Measurements from ENCODE around the gene PDRG1. TPM values are rescaled to one million over a fixed set of nuclear protein-coding genes. Genes with fewer than 3 reads are reported as not detected.
A peak's percentile ranks its signal among the peaks of the same experiment; 100 is the strongest.

Gene PDRG1
- polyA plus RNA-seq, 3 donors from 2014 or later = 11.9 to 26.0 (median 18.6) TPM

GRCh38 chr20:31953556-31954148 lies 1.8 kb upstream of the PDRG1 start:
- DNase-seq = no peak
- no peak overlapping the region for H3K4me3 Mint-ChIP-seq
- peaks cover 5 to 19% (median 19%) of the 10 kb centered on the region in 3 donors for H3K27me3 Mint-ChIP-seq (ENCODE audit: low read depth in 3 of 3)
- peaks cover 28 to 37% of the 10 kb centered on the region in 2 donors for H3K4me1 Mint-ChIP-seq
- peaks cover 3 to 8% (median 8%) of the 10 kb centered on the region in 3 donors for H3K36me3 Mint-ChIP-seq
- no peaks in the 10 kb centered on the region for H3K9me3 Mint-ChIP-seq
- no peak overlapping the region for H3K27ac Mint-ChIP-seq

- H3K27me3 Mint-ChIP-seq (ENCODE audit: low read depth in 3 of 3) = peaks cover 5 to 15% (median 12%) of the 10 kb centered on the region in 3 donors
- H3K4me1 Mint-ChIP-seq = peaks cover 28 to 38% of the 10 kb centered on the region in 2 donors
- no peaks in the 10 kb centered on the region for H3K9me3 Mint-ChIP-seq
- H3K27ac Mint-ChIP-seq = peak overlapping the region; percentile 13 to 96 (median 93)
- peaks cover 11 to 22% (median 19%) of the 10 kb centered on the region in 3 donors for H3K36me3 Mint-ChIP-seq
- peak overlapping the region; percentile 90 to 99 (median 97) for H3K4me3 Mint-ChIP-seq
- DNase-seq = no peak
Observed at GRCh38 chr20:31951203-31951529, 680 bp downstream of the PDRG1 start.

GRCh38 chr20:31949877-31950646 lies 1.8 kb downstream of the PDRG1 start:
- peaks cover 28 to 38% of the 10 kb centered on the region in 2 donors for H3K4me1 Mint-ChIP-seq
- peak overlapping the region in 4 of 6 donors; percentile 6 to 87 (median 41) for H3K27ac Mint-ChIP-seq
- peak overlapping the region in 4 of 5 donors; percentile 90 to 99 (median 97) for H3K4me3 Mint-ChIP-seq
- no peak for DNase-seq
- H3K9me3 Mint-ChIP-seq = no peaks in the 10 kb centered on the region
- H3K27me3 Mint-ChIP-seq (ENCODE audit: low read depth in 3 of 3) = peaks cover 5 to 12% (median 9%) of the 10 kb centered on the region in 3 donors
- H3K36me3 Mint-ChIP-seq = peaks cover 11 to 27% (median 23%) of the 10 kb centered on the region in 3 donors

- Mint-ChIP-seq H3K4me1 (peaks cover 28 to 38% of the 10 kb centered on the region in 2 donors), H3K27ac (no peak overlapping the region), H3K27me3 (ENCODE audit: low read depth in 3 of 3) (peaks cover 3 to 7% (median 7%) of the 10 kb centered on the region in 3 donors), H3K36me3 (peaks cover 17 to 34% (median 29%) of the 10 kb centered on the region in 3 donors), H3K9me3 (no peaks in the 10 kb centered on the region), H3K4me3 (no peak overlapping the region)
- DNase-seq = no peak
Observed at GRCh38 chr20:31948008-31948407, 3.8 kb downstream of the PDRG1 start.

- peaks cover 0 to 3% (median 1%) of the 10 kb centered on the region in 3 donors for H3K27me3 Mint-ChIP-seq (ENCODE audit: low read depth in 3 of 3)
- H3K4me1 Mint-ChIP-seq = peaks cover 14 to 23% of the 10 kb centered on the region in 2 donors
- peaks cover 17 to 39% (median 29%) of the 10 kb centered on the region in 3 donors for H3K36me3 Mint-ChIP-seq
- no peak overlapping the region for H3K4me3 Mint-ChIP-seq
- no peak for DNase-seq
- no peaks in the 10 kb centered on the region for H3K9me3 Mint-ChIP-seq
- H3K27ac Mint-ChIP-seq = no peak overlapping the region
Observed at GRCh38 chr20:31945785-31946184, 6.1 kb downstream of the PDRG1 start.

GRCh38 chr20:31945319-31945718 lies 6.5 kb downstream of the PDRG1 start:
- no peak for DNase-seq
- peaks cover 17 to 39% (median 29%) of the 10 kb centered on the region in 3 donors for H3K36me3 Mint-ChIP-seq
- no peaks in the 10 kb centered on the region for H3K9me3 Mint-ChIP-seq
- H3K27ac Mint-ChIP-seq = no peak overlapping the region
- H3K27me3 Mint-ChIP-seq (ENCODE audit: low read depth in 3 of 3) = peaks cover 0 to 4% (median 1%) of the 10 kb centered on the region in 3 donors
- peaks cover 10 to 18% of the 10 kb centered on the region in 2 donors for H3K4me1 Mint-ChIP-seq
- no peak overlapping the region for H3K4me3 Mint-ChIP-seq

- H3K4me1 Mint-ChIP-seq = no peaks in the 10 kb centered on the region
- H3K27ac Mint-ChIP-seq = no peak overlapping the region
- no peak overlapping the region for H3K4me3 Mint-ChIP-seq
- peaks cover 7 to 25% (median 15%) of the 10 kb centered on the region in 3 donors for H3K36me3 Mint-ChIP-seq
- no peak for DNase-seq
- H3K27me3 Mint-ChIP-seq (ENCODE audit: low read depth in 3 of 3) = peaks cover 0 to 4% (median 1%) of the 10 kb centered on the region in 3 donors
- no peaks in the 10 kb centered on the region for H3K9me3 Mint-ChIP-seq
Observed at GRCh38 chr20:31943052-31943471, 8.8 kb downstream of the PDRG1 start.

- Mint-ChIP-seq H3K4me3 (no peak overlapping the region), H3K27me3 (ENCODE audit: low read depth in 3 of 3) (peaks cover 0 to 4% (median 1%) of the 10 kb centered on the region in 3 donors), H3K9me3 (no peaks in the 10 kb centered on the region), H3K4me1 (no peaks in the 10 kb centered on the region), H3K36me3 (peaks cover 2 to 8% (median 3%) of the 10 kb centered on the region in 3 donors), H3K27ac (peak overlapping the region in 1 of 6 donors; percentile 4)
- DNase-seq = no peak
Observed at GRCh38 chr20:31939661-31940060, 12.2 kb downstream of the PDRG1 start.

- Mint-ChIP-seq H3K36me3 (peaks cover 0 to 5% (median 0%) of the 10 kb centered on the region in 3 donors), H3K9me3 (no peaks in the 10 kb centered on the region), H3K4me1 (no peaks in the 10 kb centered on the region), H3K4me3 (no peak overlapping the region), H3K27ac (no peak overlapping the region), H3K27me3 (ENCODE audit: low read depth in 3 of 3) (peaks cover 0 to 2% (median 1%) of the 10 kb centered on the region in 3 donors)
- DNase-seq = no peak
Observed at GRCh38 chr20:31937820-31938219, 14.0 kb downstream of the PDRG1 start.

- Mint-ChIP-seq H3K27ac (no peak overlapping the region), H3K9me3 (no peaks in the 10 kb centered on the region), H3K4me1 (no peaks in the 10 kb centered on the region), H3K27me3 (ENCODE audit: low read depth in 3 of 3) (peaks cover 0 to 2% (median under 1%) of the 10 kb centered on the region in 3 donors), H3K36me3 (no peaks in the 10 kb centered on the region), H3K4me3 (no peak overlapping the region)
- no peak for DNase-seq
Observed at GRCh38 chr20:31936420-31936819, 15.4 kb downstream of the PDRG1 start.

GRCh38 chr20:31934968-31935764 lies 16.7 kb downstream of the PDRG1 start:
- H3K9me3 Mint-ChIP-seq = no peaks in the 10 kb centered on the region
- H3K4me3 Mint-ChIP-seq = no peak overlapping the region
- DNase-seq = no peak
- peaks cover 0 to 3% (median 0%) of the 10 kb centered on the region in 3 donors for H3K27me3 Mint-ChIP-seq (ENCODE audit: low read depth in 3 of 3)
- no peaks in the 10 kb centered on the region for H3K36me3 Mint-ChIP-seq
- H3K4me1 Mint-ChIP-seq = no peaks in the 10 kb centered on the region
- H3K27ac Mint-ChIP-seq = no peak overlapping the region

- Mint-ChIP-seq H3K27me3 (ENCODE audit: low read depth in 3 of 3) (peaks cover 0 to 3% (median 0%) of the 10 kb centered on the region in 3 donors), H3K9me3 (no peaks in the 10 kb centered on the region), H3K36me3 (no peaks in the 10 kb centered on the region), H3K4me3 (no peak overlapping the region), H3K4me1 (no peaks in the 10 kb centered on the region), H3K27ac (no peak overlapping the region)
- no peak for DNase-seq
Observed at GRCh38 chr20:31934491-31934890, 17.4 kb downstream of the PDRG1 start.

- Mint-ChIP-seq H3K4me1 (no peaks in the 10 kb centered on the region), H3K27ac (no peak overlapping the region), H3K27me3 (ENCODE audit: low read depth in 3 of 3) (peaks cover 0 to 3% (median 0%) of the 10 kb centered on the region in 3 donors), H3K9me3 (no peaks in the 10 kb centered on the region), H3K4me3 (no peak overlapping the region), H3K36me3 (no peaks in the 10 kb centered on the region)
- no peak for DNase-seq
Observed at GRCh38 chr20:31933698-31934097, 18.1 kb downstream of the PDRG1 start.
